GM20000 (cell line): ENCODE measurements around the gene N4BP3.

Source experiments
- DNase-seq: peaks from one replicate; pipeline ENCODE4 v3.0.0; 2012; ENCODE audit warnings: low spot score
- CTCF ChIP-seq: IDR thresholded peaks from 2 replicates; pipeline ENCODE4 v1.5.1; 2012; ENCODE audit warnings: mild to moderate bottlenecking, control low read depth; ENCODE audit errors: extremely low read depth, missing control alignments

N4BP3 gene, protein sequence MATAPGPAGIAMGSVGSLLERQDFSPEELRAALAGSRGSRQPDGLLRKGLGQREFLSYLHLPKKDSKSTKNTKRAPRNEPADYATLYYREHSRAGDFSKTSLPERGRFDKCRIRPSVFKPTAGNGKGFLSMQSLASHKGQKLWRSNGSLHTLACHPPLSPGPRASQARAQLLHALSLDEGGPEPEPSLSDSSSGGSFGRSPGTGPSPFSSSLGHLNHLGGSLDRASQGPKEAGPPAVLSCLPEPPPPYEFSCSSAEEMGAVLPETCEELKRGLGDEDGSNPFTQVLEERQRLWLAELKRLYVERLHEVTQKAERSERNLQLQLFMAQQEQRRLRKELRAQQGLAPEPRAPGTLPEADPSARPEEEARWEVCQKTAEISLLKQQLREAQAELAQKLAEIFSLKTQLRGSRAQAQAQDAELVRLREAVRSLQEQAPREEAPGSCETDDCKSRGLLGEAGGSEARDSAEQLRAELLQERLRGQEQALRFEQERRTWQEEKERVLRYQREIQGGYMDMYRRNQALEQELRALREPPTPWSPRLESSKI

DNA sequence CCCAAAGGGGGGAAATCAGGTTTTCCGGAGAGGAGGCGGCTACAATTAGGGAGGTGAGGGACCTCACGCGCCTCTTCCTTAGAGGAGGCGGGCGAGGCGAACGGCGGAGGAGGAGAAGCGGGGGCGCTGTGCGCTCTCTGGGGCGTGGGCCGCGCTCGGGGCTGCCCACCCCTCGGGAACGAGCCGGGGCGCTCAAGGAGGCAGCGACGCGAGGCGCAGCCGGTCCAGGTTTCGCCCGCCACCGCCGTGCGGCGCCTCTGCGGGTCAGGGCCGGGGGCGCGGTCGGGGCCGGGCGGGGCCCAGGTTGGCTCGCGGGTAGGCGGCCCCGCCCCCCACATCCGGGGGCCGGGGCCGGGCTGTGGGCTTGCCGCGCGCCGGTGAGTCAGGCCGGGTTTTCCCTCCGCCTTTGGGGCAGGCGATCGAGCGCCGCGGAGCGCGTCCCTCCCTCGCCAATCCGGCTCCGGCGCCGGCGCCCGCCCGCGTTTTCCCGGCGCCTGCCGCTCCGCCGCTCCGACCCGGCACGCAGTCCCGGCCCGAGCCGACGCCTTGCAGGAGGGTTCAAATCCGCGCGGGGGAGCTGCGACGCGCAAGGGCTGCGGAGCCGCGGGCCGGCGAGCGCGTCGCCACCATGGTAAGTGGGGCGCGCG, at the start of gene N4BP3:
TSS of gene N4BP3 (plus strand) at position 392 of the 647 bp plus-strand sequence. CDS start 6,052 bp downstream, outside the sequence.
- DNase-seq, result peak; percentile 97
- peak; percentile 21 for TF ChIP-seq CTCF

DNA sequence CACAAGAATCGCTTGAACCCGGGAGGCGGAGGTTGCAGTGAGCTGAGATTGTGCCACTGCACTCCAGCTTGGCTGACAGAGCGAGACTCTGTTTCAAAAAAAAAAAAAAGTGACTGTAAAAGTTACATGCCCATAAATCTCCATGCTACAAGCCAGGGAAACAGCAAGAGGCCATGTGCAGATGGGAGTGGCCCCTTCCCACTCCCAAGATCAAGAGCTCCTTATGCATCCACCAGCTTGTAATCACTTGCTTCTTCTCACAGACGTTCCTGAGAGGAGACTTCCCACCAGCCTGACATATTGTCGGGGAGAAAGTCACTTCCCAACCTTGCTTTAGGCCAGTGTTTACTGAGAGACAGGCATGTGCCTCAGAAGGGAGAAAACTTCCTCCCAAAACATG, 45.6 kb upstream of the N4BP3 start:
- no peak for DNase-seq
- TF ChIP-seq CTCF, result no peak

- TF ChIP-seq CTCF, result no peak
- no peak for DNase-seq
These were observed 45.0 kb upstream of the N4BP3 start for GRCh38 chr5:178068293-178068692.

DNA sequence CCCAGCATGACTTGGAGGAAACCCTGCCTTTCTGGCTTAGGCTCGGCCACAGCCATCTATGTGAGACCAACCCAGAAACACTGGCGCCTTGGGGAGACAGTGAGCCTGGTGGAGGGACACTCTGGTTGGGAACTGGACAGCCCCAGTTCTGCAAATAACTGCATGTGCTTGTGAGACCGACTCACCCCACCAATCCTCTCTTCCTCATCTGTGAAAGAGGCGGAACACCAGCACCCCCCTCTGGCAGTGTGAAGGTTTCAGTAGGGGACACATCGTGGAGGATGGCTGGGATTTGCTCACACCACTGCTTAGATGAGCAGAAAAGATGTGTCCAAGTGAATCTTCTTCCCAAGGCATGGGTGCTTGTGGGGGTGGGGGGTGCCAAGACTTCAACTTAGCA, 43.4 kb upstream of the N4BP3 start:
- peak; percentile 6 for TF ChIP-seq CTCF
- DNase-seq, result no peak

- TF ChIP-seq CTCF, result no peak
- no peak for DNase-seq
These were observed 42.2 kb upstream of the N4BP3 start for GRCh38 chr5:178071108-178071507.

GRCh38 chr5:178072749-178073148, 40.6 kb upstream of the N4BP3 start:
- DNase-seq, result no peak
- TF ChIP-seq CTCF, result no peak
